RWPE2 (cell line): ENCODE results near the gene CNMD.
"Not testable (repeated sequence)": the region's sequence is repeated elsewhere in the genome, so short reads cannot be mapped to it uniquely, and the experiment has no call there.

Source experiments
- ATAC-seq: fragments of 200-7000 bp; cut with Tn5 transposase; 3 replicates; pipeline ENCODE4 v1.9.1; 2021; ENCODE audit warnings: low read depth
- DNase-seq: peaks from one replicate; pipeline ENCODE4 v3.0.0-alpha.2; 2020; ENCODE audit warnings: low spot score
- H3K27ac ChIP-seq: fragments of 450-650 bp; 2 replicates; pipeline ENCODE4 v1.5.1; 2017; ENCODE audit warnings: mild to moderate bottlenecking; ENCODE audit not compliant: poor library complexity, severe bottlenecking
- H3K27me3 ChIP-seq: fragments of 250-450 bp; sonication (Bioruptor Pico); 2 replicates; pipeline ENCODE4 v1.5.1; 2021; ENCODE audit warnings: mild to moderate bottlenecking, moderate library complexity; ENCODE audit not compliant: insufficient read depth, poor library complexity, severe bottlenecking
- H3K36me3 ChIP-seq: fragments of 250-450 bp; sonication (Bioruptor Pico); 2 replicates; pipeline ENCODE4 v1.5.1; 2020; ENCODE audit warnings: low read depth, mild to moderate bottlenecking, moderate library complexity
- H3K4me1 ChIP-seq: fragments of 250-450 bp; sonication (Bioruptor Pico); 2 replicates; pipeline ENCODE4 v1.5.1; 2021; ENCODE audit warnings: mild to moderate bottlenecking, moderate library complexity; ENCODE audit not compliant: insufficient read depth, poor library complexity, severe bottlenecking
- H3K4me3 ChIP-seq: fragments of 250-450 bp; sonication (Bioruptor Pico); 2 replicates; pipeline ENCODE4 v1.5.1; 2021; ENCODE audit warnings: mild to moderate bottlenecking, moderate library complexity; ENCODE audit not compliant: severe bottlenecking
- H3K9me3 ChIP-seq: fragments of 250-450 bp; sonication (Bioruptor Pico); 2 replicates; pipeline ENCODE4 v1.5.1; 2021; ENCODE audit warnings: mild to moderate bottlenecking, moderate library complexity; ENCODE audit not compliant: severe bottlenecking
- TF ChIP-seq, protein P1 (sequence below): fragments of 450-650 bp; IDR thresholded peaks from one replicate; pipeline ENCODE4 v1.5.1; 2017; ENCODE audit warnings: mild to moderate bottlenecking, moderate library complexity; ENCODE audit not compliant: poor library complexity, severe bottlenecking

Gene CNMD

DNA sequence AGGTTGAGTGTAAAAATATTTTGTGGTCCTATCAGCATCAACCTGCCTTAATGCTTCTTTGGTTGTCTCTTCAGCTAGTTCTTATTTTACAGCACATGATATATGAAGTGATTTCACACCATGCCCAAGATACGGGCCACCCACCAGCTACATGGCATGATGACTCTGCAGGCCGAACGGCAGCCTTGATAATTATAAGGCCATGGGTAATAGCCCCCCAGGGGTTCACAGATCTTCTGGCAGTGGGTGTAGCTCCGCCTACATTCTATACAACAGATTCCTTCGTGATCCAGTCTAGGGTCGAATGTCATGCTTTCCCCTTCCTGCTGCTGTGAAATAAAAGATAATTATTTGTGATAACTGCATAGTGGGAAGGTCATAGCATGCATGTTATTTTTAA lies 36.1 kb downstream of the CNMD start:
- TF ChIP-seq, protein P1, sequence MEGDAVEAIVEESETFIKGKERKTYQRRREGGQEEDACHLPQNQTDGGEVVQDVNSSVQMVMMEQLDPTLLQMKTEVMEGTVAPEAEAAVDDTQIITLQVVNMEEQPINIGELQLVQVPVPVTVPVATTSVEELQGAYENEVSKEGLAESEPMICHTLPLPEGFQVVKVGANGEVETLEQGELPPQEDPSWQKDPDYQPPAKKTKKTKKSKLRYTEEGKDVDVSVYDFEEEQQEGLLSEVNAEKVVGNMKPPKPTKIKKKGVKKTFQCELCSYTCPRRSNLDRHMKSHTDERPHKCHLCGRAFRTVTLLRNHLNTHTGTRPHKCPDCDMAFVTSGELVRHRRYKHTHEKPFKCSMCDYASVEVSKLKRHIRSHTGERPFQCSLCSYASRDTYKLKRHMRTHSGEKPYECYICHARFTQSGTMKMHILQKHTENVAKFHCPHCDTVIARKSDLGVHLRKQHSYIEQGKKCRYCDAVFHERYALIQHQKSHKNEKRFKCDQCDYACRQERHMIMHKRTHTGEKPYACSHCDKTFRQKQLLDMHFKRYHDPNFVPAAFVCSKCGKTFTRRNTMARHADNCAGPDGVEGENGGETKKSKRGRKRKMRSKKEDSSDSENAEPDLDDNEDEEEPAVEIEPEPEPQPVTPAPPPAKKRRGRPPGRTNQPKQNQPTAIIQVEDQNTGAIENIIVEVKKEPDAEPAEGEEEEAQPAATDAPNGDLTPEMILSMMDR, result no peak
- DNase-seq (no peak), ATAC-seq (no peak)
- Histone ChIP-seq H3K36me3 (no peaks in the 10 kb centered on the region; the same call in 1 of the 2 replicates), H3K4me3 (no peak overlapping the region), H3K9me3 (no peaks in the 10 kb centered on the region), H3K4me1 (no peaks in the 10 kb centered on the region), H3K27ac (no peak overlapping the region), H3K27me3 (no peaks in the 10 kb centered on the region)

DNA sequence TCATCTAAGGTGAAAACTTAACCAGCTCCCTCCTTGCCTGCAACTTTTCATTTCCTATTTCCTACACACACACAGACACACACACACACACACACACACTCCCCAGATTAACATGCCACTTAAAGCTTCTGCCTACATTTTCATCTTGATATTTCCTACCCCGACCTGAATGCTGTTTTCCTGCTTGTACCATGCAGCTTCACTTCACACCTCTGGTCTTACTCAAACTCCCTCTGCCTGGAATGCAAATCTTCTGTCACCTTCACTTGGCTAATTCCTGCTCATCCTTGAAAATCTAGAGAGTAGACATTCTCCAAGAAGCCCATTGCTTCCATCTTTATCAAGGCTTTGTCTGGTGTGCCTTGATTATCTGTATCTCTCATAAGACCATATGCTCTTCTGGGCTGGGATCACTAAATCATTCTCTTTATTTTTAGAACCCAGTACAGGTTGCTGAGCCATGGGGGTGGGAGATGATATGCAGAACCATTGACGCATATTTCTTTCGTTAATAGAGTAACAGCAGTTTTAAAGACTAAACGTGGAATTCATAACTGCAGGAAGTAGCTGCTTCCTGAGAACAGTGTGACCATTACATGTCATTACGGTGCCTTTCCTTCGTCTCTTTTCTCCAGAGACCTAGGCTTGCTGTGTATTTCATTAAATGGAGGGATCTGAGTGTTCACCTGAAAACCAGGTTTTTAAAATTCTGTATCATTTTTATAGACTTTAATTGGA lies 37.7 kb downstream of the CNMD start:
- ATAC-seq (no peak), DNase-seq (no peak)
- H3K27me3 ChIP-seq, result no peaks in the 10 kb centered on the region
- no peaks in the 10 kb centered on the region; the same call in 1 of the 2 replicates for H3K36me3 ChIP-seq
- H3K27ac ChIP-seq, result no peak overlapping the region
- TF ChIP-seq, protein P1, result no peak
- H3K4me1 ChIP-seq, result no peaks in the 10 kb centered on the region
- H3K4me3 ChIP-seq, result no peak overlapping the region
- H3K9me3 ChIP-seq, result no peaks in the 10 kb centered on the region

DNA sequence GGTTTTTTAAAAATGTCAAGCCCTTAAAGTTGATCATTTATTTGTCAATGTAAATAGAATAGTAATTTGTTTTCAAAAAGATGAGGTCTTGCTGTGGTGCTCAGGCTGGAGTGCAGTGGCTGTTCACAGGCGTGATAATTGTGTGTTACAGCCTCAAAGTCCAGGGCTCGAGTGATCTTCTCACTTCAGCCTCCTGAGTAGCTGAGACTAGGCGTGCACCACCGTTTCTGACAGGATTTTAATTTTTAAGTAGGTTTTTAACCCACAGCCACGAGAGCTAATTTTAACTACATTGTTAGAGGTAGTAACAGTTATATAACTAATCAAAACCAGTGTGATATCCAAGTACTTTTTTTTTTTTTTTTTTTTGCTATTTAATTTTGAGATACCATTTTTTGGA lies 43.1 kb downstream of the CNMD start:
- no peak for DNase-seq
- Histone ChIP-seq H3K27ac (no peak overlapping the region), H3K4me1 (no peaks in the 10 kb centered on the region), H3K4me3 (no peak overlapping the region), H3K36me3 (peaks cover 2% of the 10 kb centered on the region), H3K27me3 (no peaks in the 10 kb centered on the region), H3K9me3 (no peaks in the 10 kb centered on the region)
- TF ChIP-seq, protein P1, result no peak
- ATAC-seq, result no peak

DNA sequence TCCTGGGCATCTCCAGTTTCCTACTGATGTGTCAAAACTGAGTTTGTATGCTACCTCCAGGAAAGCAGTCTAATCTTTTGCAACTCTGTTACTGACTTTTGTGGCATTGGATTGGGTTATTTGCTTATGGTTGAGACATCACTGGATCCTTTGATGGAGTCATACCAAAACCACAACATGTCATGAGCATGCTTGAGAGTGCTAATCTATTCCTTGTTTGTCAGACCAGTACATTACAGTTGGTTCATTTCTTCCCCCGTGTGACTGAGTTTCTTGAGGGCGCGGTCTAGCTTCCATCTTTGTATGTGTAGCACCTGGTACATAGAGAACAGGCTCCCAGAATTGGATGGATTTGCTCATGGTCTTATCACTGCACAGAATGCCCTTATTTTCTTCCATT lies 43.8 kb downstream of the CNMD start:
- Histone ChIP-seq H3K27me3 (no peaks in the 10 kb centered on the region), H3K4me3 (no peak overlapping the region), H3K9me3 (no peaks in the 10 kb centered on the region), H3K27ac (no peak overlapping the region), H3K36me3 (peaks cover 8% of the 10 kb centered on the region), H3K4me1 (no peaks in the 10 kb centered on the region)
- TF ChIP-seq, protein P1, result no peak
- ATAC-seq (peak; percentile 42; the same call in 2 of the 3 replicates), DNase-seq (no peak)

DNA sequence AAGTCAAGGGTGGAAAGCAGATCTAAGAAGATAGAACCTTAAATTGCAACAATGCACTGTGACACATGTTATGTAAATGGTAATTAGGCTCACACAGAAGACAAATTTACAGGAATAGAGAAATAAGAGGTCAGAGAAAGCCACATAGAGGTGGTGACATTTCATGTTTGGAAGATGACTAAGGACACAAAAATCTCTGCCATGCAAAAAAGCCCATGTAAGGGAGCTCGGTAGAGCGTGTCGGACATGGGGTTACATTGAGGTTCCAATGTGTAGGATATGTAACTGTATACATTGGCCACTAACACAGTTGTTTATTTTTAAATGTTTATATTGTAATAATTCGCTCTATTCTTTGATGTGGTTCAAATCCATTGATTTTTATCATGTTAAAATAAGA lies 53.2 kb downstream of the CNMD start:
- TF ChIP-seq, protein P1, result no peak
- Histone ChIP-seq H3K9me3 (no peaks in the 10 kb centered on the region), H3K4me1 (no peaks in the 10 kb centered on the region), H3K27me3 (no peaks in the 10 kb centered on the region), H3K4me3 (no peak overlapping the region), H3K27ac (no peak overlapping the region), H3K36me3 (peaks cover 50% of the 10 kb centered on the region)
- ATAC-seq (no peak), DNase-seq (no peak)

DNA sequence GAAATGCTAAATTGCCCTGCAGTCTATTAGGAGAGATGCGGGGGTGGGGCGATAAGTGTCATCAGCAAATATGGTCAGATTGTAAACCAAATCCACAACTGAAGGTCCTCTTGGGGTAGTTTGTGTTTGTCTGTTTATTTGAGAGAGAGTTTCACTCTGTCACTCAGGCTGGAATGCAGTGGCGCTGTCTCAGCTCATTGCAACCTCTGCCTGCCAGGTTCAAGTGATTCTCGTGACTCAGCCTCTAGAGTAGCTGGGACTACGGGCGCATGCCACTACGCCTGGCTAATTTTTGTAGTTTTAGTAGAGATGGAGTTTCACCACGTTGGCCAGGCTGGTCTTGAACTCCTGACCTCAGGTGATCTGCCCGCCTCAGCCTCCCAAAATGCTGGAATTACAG lies 53.8 kb downstream of the CNMD start:
- ATAC-seq, H3K9me3 ChIP-seq, H3K27ac ChIP-seq, H3K4me3 ChIP-seq, DNase-seq, H3K27me3 ChIP-seq, H3K4me1 ChIP-seq: not testable (repeated sequence)
- peaks cover 49% of the 10 kb centered on the region for H3K36me3 ChIP-seq
